Hematopoietic multipotent progenitor cell treated with erythropoietin and hydrocortisone succinate and interleukin-3 and kit ligand, for 15 days (in vitro differentiated cells): Measurements from ENCODE around the gene MFNG.

Experiments
- DNase-seq: peaks from one replicate; pipeline ENCODE4 v3.0.0-alpha.2; 2015; ENCODE audit warnings: low spot score

The MFNG gene

GRCh38 chr22:37492428-37493344 is 6.5 kb upstream of the MFNG start:
- DNase-seq, result peak; percentile 38

GRCh38 chr22:37491559-37492427 is 5.6 kb upstream of the MFNG start:
- no peak for DNase-seq

GRCh38 chr22:37491106-37491505 is 4.9 kb upstream of the MFNG start:
- no peak for DNase-seq

- no peak for DNase-seq
Measured at GRCh38 chr22:37489983-37490382, 3.8 kb upstream of the MFNG start.

- no peak for DNase-seq
Measured at GRCh38 chr22:37488337-37489135, 2.4 kb upstream of the MFNG start.

- DNase-seq, result no peak
Measured at GRCh38 chr22:37487571-37487970, 1.4 kb upstream of the MFNG start.

- DNase-seq, result no peak
Measured at GRCh38 chr22:37487129-37487528, 945 bp upstream of the MFNG start.

- no peak for DNase-seq
Measured at GRCh38 chr22:37485395-37486223, 575 bp downstream of the MFNG start.

GRCh38 chr22:37484480-37485394 is 1.4 kb downstream of the MFNG start:
- DNase-seq, result peak; percentile 19

- no peak for DNase-seq
Measured at GRCh38 chr22:37483050-37483449, 3.1 kb downstream of the MFNG start.

- DNase-seq, result no peak
Measured at GRCh38 chr22:37482244-37482643, 3.9 kb downstream of the MFNG start.

GRCh38 chr22:37481347-37481907 is 4.8 kb downstream of the MFNG start:
- DNase-seq, result no peak

GRCh38 chr22:37480387-37481346 is 5.5 kb downstream of the MFNG start:
- DNase-seq, result no peak

GRCh38 chr22:37479196-37479595 is 7.0 kb downstream of the MFNG start:
- no peak for DNase-seq

- DNase-seq, result no peak
Measured at GRCh38 chr22:37476389-37477329, 9.5 kb downstream of the MFNG start.

- DNase-seq, result no peak
Measured at GRCh38 chr22:37474447-37475090, 11.6 kb downstream of the MFNG start.

GRCh38 chr22:37473437-37473946 is 12.7 kb downstream of the MFNG start:
- DNase-seq, result no peak
